ENCODE measurements around the gene TIMM50. TPM values are rescaled to one million over a fixed set of nuclear protein-coding genes. Genes with fewer than 3 reads are reported as not detected.
A peak's percentile ranks its signal among the peaks of the same experiment; 100 is the strongest.

Gene TIMM50
- total RNA-seq, 1 experiment from 2014 or later = 218 TPM

DNA sequence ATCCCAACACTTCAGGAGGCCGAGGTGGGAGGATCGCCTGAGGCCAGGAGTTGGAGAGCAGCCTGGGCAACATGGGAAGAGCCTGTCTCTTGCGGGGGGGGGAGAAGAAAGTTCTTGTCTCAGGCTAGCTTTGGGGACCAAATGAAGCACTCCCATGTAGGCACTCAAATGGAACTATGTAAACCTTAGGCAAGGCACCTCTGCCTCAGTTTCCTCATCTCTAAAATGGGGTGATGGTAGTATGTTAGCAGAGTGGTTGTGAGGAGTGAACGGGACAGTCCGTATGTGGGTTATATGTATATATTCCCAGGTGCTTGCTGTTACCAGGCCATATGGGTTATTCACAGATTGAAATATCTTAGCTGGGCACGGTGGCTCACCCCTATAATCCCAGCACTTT is 11.6 kb downstream of the TIMM50 start:
- H3K9me3 ChIP-seq = no peaks in the 10 kb centered on the region
- DNase-seq = no peak

DNA sequence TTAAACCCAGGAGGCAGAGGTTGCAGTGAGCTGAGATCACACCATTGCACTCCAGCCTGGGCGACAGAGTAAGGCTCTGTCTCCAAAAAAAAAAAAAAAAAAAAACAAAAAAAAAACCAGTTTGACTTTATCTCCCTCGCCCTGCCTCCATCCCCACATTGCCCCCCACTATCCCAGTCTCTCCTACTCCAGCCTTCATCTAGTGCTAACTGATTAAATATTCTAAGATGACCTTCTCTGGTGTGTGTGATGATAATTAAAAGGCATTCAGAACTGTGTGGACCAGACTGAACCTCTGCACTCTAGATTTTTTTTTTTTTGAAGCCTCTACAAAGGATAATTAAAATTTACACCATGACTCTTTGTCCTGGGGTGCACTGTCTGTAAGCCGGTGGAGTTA is 12.2 kb downstream of the TIMM50 start:
- H3K4me3 ChIP-seq = no peak overlapping the region
- H3K36me3 ChIP-seq = peaks cover 29% of the 10 kb centered on the region
- DNase-seq = no peak
- peaks cover 8% of the 10 kb centered on the region for H3K27me3 ChIP-seq
- H3K9me3 ChIP-seq = no peaks in the 10 kb centered on the region

More for the DNA sequence above, 11.6 kb downstream of the TIMM50 start:
- peaks cover 33% of the 10 kb centered on the region for H3K36me3 ChIP-seq
- peaks cover 3% of the 10 kb centered on the region; the same call in 1 of the 2 replicates for H3K27me3 ChIP-seq
- no peak overlapping the region for H3K4me3 ChIP-seq

GRCh38 chr19:39494661-39495060 is 14.0 kb downstream of the TIMM50 start:
- H3K27me3 ChIP-seq = peaks cover 24% of the 10 kb centered on the region
- peaks cover 10% of the 10 kb centered on the region for H3K36me3 ChIP-seq
- H3K9me3 ChIP-seq = no peaks in the 10 kb centered on the region
- no peak for DNase-seq
- no peak overlapping the region for H3K4me3 ChIP-seq

DNA sequence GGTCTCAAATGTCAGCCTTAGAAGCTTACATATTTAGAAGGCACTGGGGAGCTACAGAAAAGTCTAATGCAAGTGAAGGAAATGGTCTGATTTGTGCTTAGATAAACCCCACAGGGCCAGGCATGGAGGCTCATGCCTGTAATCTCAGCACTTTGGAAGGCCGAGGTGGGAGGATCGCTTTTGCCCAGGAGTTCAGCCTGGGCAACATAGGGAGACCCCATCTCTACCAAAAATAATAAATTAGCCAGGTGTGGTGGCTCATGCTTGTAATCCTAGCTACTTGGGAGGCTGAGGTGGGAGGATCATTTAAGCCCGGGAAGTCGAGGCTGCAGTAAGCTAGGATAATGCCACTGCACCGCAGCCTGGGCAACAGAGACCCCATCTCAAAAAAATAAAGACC is 15.4 kb downstream of the TIMM50 start:
- Histone ChIP-seq H3K9me3 (no peaks in the 10 kb centered on the region), H3K36me3 (peaks cover 3% of the 10 kb centered on the region), H3K4me3 (no peak overlapping the region), H3K27me3 (peaks cover 35% of the 10 kb centered on the region)
- DNase-seq = no peak

DNA sequence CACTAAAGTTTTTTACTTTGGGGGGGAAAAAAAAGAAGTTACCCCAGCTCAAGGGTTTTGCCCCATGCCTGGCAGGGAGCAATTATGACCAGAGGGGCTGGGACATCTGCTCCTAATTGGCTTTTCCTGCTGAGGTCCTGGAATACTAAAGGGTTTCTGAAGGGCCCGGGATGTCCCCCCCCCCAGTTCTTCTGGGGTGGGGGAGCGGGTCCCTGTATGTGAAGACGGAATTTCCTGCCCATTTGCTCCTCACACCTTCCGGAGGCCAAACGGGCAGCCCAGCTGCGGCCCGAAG is 17.0 kb downstream of the TIMM50 start:
- peaks cover 41% of the 10 kb centered on the region for H3K27me3 ChIP-seq
- no peak overlapping the region for H3K4me3 ChIP-seq
- H3K36me3 ChIP-seq = no peaks in the 10 kb centered on the region
- no peaks in the 10 kb centered on the region for H3K9me3 ChIP-seq
- no peak for DNase-seq

- no peaks in the 10 kb centered on the region for H3K36me3 ChIP-seq
- H3K9me3 ChIP-seq = no peaks in the 10 kb centered on the region
- peak; percentile 34 for DNase-seq
- H3K27me3 ChIP-seq = peaks cover 41% of the 10 kb centered on the region
- H3K4me3 ChIP-seq = no peak overlapping the region
Observed at GRCh38 chr19:39497996-39498797, 17.6 kb downstream of the TIMM50 start.

- DNase-seq = peak; percentile 17
- H3K4me3 ChIP-seq = no peak within 1 kb of the TSS
Observed at GRCh38 chr19:39498798-39499642, 18.4 kb downstream of the TIMM50 start, which contains the start of gene DLL3. TSS of gene DLL3 (plus strand) at chr19:39498947. CDS start at chr19:39498975, 28 bp downstream.

DNA sequence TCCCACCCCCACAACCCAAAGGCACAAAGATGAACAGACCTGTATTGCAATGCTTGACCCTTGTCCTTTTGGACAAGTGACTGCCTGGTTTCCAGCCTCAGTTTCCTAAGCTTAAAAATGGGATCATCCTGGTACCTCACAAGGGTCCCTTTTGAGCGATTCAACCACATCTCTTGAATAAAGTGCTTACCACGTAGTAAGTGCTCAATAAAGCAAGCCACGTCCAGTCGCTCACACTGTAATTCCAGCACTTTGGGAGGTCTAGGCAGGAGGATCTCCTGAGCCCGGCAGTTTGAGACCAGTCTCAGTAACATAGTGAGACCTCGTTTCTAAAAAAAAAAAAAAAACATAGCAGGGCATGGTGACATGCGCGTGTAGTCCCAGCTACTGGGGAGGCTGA is 19.3 kb downstream of the TIMM50 start:
- Histone ChIP-seq H3K9me3 (no peaks in the 10 kb centered on the region), H3K36me3 (no peaks in the 10 kb centered on the region), H3K4me3 (no peak overlapping the region), H3K27me3 (peaks cover 41% of the 10 kb centered on the region)
- no peak for DNase-seq

More at GRCh38 chr19:39498798-39499642, 18.4 kb downstream of the TIMM50 start, which contains the start of gene DLL3:
- H3K9me3 ChIP-seq = no peaks in the 10 kb centered on the region
- H3K36me3 ChIP-seq = no peaks in the 10 kb centered on the region
- peaks cover 41% of the 10 kb centered on the region for H3K27me3 ChIP-seq

- DNase-seq = no peak
- peaks cover 41% of the 10 kb centered on the region for H3K27me3 ChIP-seq
- no peaks in the 10 kb centered on the region for H3K9me3 ChIP-seq
- no peak overlapping the region for H3K4me3 ChIP-seq
- H3K36me3 ChIP-seq = no peaks in the 10 kb centered on the region
Observed at GRCh38 chr19:39500543-39500942, 19.9 kb downstream of the TIMM50 start.

- DNase-seq = no peak
- Histone ChIP-seq H3K4me3 (no peak overlapping the region), H3K27me3 (peaks cover 41% of the 10 kb centered on the region), H3K36me3 (no peaks in the 10 kb centered on the region), H3K9me3 (no peaks in the 10 kb centered on the region)
Observed at GRCh38 chr19:39501340-39501739, 20.7 kb downstream of the TIMM50 start.

GRCh38 chr19:39502640-39503417 is 22.2 kb downstream of the TIMM50 start:
- Histone ChIP-seq H3K9me3 (no peaks in the 10 kb centered on the region), H3K27me3 (peaks cover 44% of the 10 kb centered on the region), H3K4me3 (no peak overlapping the region), H3K36me3 (no peaks in the 10 kb centered on the region)
- DNase-seq = peak; percentile 65

DNA sequence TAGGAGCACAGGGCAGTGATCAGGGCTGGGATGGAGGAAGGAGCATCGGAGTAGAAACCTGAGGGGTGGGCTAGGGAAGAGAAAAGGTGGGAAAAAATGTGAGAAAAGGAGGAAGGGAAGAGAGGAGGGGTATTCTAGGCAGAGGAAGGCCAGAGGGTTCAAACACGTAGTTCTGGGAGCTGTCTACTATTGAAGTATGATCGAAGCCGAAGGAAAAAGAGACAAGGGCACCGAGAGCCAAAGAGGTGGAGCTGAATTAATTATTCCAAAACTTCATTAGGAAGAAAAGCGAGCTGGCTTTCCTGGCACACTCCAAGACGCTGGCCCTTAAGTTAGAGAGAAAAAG is 25.9 kb downstream of the TIMM50 start:
- H3K36me3 ChIP-seq = no peaks in the 10 kb centered on the region
- no peak for DNase-seq
- H3K27me3 ChIP-seq = peaks cover 17% of the 10 kb centered on the region
- peak overlapping the region; percentile 66 for H3K4me3 ChIP-seq
- no peaks in the 10 kb centered on the region for H3K9me3 ChIP-seq

- peak; percentile 74 for DNase-seq
- Histone ChIP-seq H3K27me3 (peaks cover 16% of the 10 kb centered on the region), H3K36me3 (no peaks in the 10 kb centered on the region), H3K4me3 (peak overlapping the region; percentile 66), H3K9me3 (no peaks in the 10 kb centered on the region)
Observed at GRCh38 chr19:39506944-39507714, 26.5 kb downstream of the TIMM50 start.

GRCh38 chr19:39507715-39508364 is 27.2 kb downstream of the TIMM50 start:
- Histone ChIP-seq H3K4me3 (peak overlapping the region; percentile 66), H3K36me3 (no peaks in the 10 kb centered on the region), H3K27me3 (peaks cover 16% of the 10 kb centered on the region), H3K9me3 (no peaks in the 10 kb centered on the region)
- DNase-seq = no peak

DNA sequence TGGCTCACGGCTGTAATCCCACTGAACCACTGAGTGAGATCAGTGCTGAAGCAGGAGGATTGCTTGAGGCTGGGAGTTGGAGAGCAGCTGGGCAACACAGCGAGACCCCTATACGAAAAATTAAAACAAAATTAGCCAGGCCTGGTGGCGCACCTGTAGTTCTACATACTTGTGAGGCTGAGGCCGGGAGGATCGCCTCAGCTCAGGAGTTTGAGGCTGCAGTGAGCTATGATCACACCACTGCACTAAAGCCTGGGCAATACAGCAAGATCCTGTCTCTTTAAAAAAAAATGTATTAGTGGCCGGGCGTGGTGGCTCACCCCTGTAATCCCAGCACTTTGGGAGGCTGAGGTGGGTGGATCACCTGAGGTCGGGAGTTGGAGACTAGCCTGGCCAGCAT is 28.0 kb downstream of the TIMM50 start:
- Histone ChIP-seq H3K36me3 (no peaks in the 10 kb centered on the region), H3K27me3 (peaks cover 22% of the 10 kb centered on the region), H3K9me3 (no peaks in the 10 kb centered on the region), H3K4me3 (no peak overlapping the region)
- DNase-seq = no peak

GRCh38 chr19:39509233-39509632 is 28.6 kb downstream of the TIMM50 start:
- Histone ChIP-seq H3K9me3 (no peaks in the 10 kb centered on the region), H3K27me3 (peaks cover 28% of the 10 kb centered on the region), H3K4me3 (no peak overlapping the region), H3K36me3 (no peaks in the 10 kb centered on the region)
- DNase-seq = no peak

Measured in MG63 (cell line).